Measurements from ENCODE around the gene KLK13.

The KLK13 gene

GRCh38 chr19:51091895-51092873 is 27.3 kb upstream of the KLK13 start:
- no peak for DNase-seq (ENCODE audit: low read depth in 2 of 2)

DNA sequence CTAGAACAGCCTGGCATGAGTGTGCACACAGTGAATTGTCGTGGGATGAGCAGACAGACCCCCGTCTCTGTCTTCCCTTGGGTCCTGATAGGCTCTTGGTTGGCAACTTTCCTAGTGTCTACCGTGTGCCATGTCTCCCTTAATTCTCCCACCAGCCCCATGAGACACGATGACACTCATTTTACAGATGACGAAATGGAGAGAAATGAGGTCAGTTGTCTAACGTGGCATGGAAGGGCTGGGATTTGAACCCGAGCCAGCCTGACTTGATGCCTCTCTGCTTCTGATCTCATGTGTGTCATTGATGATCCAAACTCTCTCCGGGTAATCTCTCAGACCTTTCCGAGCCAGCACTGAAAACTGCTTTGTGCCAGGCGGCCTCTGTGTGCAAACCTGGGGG is 26.2 kb upstream of the KLK13 start:
- no peak for DNase-seq (ENCODE audit: low read depth in 2 of 2)

DNA sequence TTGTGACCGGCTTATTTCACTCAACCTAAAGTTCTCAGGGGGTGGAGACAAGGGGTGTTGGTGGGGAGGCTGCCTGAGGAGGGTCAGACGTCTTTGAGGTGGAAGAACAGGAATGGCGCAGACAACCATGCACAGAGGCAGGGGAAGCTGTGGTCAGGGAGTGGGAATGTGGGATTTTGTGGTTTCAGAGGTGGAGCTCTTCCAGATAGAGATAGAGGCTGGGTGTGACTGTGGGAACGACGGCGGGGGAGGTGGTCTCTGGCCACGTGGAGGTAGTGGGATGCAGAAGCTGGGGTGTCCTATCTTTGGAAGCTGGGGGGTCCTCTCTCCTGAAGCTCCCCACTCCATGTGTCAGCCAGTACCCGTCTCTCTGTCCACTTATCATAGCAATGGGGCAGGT is 25.6 kb upstream of the KLK13 start:
- no peak for DNase-seq (ENCODE audit: low read depth in 2 of 2)

DNA sequence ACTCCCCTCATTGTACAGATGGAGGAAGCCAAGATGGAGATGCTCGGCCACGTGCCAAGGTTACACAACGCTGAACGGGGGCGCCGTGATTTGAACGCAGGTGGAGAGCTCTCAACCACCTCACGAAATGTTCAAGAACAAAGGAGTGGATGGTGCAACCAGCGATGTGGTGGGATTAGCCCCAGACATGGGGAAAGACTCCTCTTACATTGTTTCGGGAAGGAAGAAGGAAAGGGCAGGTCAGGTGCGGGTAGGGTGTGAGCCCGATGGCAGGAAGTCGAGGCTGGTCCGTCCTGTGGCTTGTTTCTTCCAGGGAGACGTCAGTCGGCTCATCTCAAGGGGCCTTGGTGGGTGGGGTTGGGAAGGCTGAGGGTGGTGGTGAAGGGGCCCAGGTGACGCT is 24.9 kb upstream of the KLK13 start:
- no peak for DNase-seq (ENCODE audit: low read depth in 2 of 2)

DNA sequence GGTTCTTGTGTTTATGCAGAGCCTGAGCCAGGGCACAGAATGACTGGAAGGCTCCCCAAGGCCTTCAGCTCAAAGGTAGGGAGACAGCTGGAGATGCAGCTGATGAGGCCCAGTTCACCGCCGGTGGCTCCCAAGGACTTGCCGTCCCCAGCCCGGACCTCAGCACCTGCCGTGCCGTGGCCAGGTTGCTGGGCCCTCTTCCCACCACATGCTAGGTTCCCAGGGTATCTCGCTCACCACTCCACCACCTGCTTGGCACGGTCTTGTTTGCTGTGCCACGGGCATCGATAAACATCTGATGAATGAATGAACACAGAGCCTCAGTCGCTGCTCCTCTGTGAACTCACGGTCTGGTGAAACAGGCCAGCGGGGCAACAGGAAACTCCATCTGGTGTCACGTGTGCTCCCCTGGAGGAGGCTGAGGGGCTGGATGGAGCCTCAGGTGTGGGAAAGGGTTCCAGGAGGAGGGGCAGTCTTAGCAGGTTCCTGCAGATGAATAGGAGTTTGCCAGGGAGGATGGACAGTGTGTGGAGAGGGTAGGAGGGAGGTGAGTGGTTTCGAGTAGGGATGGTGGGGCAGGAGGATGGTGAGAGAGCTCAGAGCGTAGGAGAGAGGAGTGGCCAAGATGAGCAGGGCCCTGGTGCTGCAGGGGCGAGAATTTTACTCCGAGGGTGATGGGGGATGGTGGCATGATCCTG is 21.4 kb upstream of the KLK13 start:
- no peak for DNase-seq (ENCODE audit: low read depth in 2 of 2)

GRCh38 chr19:51084505-51084904 is 19.6 kb upstream of the KLK13 start:
- DNase-seq (ENCODE audit: low read depth in 2 of 2) = no peak

- DNase-seq (ENCODE audit: low read depth in 2 of 2) = no peak
Observed at GRCh38 chr19:51083783-51084182, 18.9 kb upstream of the KLK13 start.

GRCh38 chr19:51083181-51083580 is 18.3 kb upstream of the KLK13 start:
- no peak for DNase-seq (ENCODE audit: low read depth in 2 of 2)

GRCh38 chr19:51082611-51083010 is 17.7 kb upstream of the KLK13 start, which contains the start of gene KLK14:
Gene KLK14 (minus strand): TSS chr19:51082887. CDS start chr19:51082614, 273 bp downstream.
- DNase-seq (ENCODE audit: low read depth in 2 of 2) = no peak

DNA sequence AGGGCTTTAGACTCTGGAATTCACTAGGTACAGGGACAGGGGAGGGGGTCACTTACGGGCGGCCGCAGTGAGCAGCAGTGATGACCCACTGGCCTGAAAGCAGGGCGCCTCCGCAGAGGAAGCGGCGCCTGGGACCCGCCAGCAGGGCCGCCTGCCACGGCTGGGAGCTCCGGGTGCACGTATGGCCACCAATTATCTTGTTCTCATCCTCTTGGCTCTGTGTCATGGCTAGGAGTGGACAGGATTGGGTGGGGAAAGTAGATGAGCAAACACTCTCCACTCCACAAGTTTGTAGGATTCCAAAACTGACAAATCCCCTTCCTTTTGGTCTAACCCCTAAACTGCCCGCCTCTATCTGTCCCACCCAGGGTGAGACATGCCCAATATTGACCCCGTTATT is 16.6 kb upstream of the KLK13 start:
- DNase-seq (ENCODE audit: low read depth in 2 of 2) = no peak

DNA sequence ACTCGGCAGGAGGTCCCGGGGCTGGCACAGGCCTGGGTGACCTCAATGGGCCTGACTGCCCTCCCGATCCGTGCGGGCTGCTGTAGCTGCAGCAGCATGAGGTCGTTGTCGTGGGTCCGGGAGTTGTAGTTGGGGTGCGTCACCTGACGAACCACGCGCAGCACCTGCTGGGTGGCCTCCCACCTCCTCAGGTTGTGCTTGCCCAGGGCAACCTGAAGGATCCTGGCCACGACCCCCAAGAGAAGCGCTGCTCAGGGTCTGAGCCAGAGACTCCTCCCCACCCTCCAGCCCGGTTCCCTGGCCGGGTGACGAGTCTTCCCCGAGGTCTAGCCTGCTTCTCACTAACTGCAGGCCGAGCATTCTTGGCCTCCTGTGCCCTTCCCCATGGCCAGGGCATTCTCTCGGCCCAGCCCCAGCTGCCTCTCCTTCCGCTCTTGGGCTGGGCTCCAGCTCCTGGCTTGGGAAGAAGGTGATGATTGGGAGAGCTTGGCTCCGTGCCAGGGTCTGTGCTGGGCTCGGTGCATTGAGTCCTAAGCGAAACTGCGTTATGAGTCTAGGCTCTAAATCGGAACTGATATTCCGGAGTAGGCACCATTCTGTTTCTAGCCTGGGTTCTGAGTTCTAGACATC is 14.7 kb upstream of the KLK13 start:
- no peak for DNase-seq (ENCODE audit: low read depth in 2 of 2)

DNA sequence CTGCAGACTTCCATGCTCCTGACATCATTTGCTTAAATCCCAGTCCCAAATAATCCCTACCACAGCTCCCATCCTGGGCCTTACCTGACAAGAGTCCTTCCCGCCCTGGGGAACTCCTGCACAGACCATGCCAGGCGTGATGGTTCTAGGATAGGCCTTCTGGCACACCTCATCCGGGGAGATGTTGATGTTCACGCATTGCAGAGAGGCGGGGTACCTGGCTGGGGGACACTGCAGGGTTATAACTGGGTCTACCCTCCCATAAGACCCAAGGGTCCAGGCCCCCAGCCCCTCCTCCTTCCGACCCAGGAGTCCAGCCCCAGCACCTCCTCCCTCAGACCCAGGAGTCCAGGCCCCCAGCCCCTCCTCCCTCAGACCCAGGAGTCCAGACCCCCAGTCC is 13.8 kb upstream of the KLK13 start:
- DNase-seq (ENCODE audit: low read depth in 2 of 2) = no peak

DNA sequence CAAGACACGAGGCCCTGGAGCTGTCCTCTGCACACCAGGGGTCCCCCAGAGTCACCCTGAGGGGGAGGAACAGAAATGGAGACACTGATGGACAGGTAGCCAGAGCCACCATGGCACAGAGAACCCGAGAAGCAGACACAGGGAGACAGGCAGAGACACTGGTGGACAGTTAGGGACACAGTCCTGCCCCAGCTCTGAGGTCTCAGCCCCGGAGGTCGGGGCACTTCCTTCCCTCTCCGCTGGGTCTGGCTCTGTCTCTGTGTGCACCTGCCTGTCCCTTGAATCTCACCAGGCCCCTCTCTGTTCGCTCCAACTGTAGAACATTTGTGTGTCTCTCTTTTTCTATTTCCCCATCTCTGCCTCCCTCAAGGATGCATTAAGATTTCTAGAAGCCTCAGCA is 13.2 kb upstream of the KLK13 start:
- no peak for DNase-seq (ENCODE audit: low read depth in 2 of 2)

DNA sequence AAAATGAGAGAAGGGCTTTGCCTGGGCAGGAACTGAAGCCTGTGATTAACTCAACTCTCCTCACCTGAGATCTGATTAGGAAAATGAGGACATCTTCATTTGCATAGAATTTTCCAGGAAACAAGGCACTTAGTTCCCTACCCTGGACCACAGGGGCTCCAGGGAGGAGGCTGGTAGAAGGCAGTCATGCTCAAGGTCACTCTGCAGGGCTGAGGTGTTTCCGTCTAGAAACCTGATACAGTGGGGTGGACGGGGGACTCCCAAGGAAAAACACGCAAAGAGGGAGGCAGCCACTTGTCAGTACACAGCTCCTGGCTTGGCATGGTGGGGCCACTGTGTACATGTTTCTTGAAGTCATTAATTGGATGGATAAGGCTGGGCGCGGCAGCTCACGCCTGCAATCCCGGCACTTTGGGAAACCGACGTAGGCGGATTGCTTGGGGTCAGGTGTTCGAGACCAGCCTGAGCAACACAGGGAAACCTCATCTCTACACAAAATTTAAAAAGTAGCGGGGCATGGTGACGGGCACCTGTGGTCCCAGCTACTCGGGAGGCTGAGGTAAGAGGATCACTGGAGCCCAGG is 11.8 kb upstream of the KLK13 start:
- no peak for DNase-seq (ENCODE audit: low read depth in 2 of 2)

DNA sequence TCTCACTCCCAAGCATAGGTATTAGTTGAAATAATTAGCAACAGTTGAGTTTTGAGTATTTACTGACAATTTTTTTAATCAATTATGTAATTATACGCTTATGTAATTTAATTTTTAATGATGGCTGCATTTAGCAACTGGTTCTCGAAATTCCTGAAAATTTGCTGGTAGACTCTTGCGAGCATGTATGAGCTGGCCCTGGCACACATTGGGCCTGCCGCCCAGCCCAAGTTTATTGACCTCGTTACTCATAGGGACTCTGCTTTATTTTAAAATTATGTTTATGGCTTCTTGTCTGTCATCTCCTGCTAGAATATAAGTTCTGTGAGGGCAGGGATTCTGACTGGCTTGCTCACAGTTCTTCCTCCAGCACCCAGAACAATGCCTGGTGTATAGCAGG is 11.1 kb upstream of the KLK13 start:
- DNase-seq (ENCODE audit: low read depth in 2 of 2) = no peak

- DNase-seq (ENCODE audit: low read depth in 2 of 2) = no peak
Observed at GRCh38 chr19:51071095-51071405, 6.2 kb upstream of the KLK13 start.

DNA sequence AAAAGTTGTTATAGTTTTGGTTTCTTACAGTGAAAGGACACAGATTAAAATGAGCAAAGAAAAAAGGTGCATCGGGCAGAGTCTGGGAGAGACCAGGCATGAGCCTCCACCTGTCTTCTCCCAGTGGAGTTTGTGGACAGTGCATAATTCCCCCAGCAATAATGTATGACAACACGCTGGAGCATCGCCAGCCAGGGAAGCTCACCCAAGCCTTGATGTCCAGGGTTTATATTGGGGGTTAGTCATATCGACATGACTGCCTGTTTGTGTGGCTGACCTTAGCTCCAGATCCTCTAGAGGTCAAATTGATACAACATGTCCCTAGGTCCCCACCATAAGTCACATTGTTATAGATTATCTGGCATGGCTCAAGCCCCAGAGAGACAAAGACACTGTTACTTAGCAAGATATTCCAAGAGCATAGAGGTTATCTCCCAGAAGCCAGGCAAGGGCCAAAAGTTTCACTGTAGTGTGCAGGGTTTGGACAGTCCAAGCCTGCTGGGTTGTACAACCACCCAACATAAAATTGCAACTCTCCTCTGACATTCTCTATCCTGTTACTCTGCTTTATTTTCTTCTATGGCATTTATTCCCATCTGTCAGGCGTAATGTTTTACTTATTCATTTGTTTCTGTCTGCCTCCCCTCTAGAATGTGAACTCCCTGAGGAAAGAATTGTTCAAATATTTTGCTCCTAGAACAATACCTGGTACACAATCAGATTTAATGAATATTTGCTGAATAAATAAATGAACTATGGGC is 5.6 kb upstream of the KLK13 start:
- DNase-seq (ENCODE audit: low read depth in 2 of 2) = no peak

DNA sequence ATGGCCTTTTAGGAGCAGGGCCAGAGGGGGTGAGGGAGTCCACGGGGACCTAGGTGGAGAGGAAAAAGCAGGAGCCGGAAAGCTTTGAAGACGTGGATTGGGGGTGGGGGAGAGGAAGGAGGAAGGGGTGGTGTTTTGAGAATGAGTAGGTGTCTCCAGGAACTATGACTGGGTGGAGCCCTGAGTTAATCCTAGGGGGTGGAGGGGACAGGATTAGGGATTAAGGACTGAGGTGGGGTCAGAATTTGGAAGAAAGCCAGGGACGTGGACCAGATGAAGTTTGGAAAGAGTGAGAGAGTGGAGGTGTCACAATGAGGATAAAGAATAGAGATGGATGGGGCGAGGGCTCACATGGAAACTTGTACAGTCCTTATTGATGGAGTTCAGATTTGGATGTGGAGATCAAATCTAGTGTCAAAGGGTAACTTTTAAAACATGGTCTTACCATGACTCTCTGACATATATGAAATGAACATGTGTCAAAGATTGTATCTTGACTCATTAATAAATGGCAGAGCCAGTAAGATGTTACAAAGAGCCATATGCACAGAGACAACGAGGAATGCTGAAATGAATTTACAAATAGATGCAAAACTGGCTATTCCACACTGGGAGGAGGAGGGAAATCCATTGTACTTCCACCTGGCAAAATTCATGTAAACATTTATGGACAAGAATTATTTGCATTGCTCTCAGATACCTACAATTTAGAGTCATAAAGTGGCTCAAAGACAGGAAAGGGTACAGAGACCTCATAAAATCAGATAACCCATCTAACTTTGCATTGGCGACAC is 1.7 kb upstream of the KLK13 start:
- no peak for DNase-seq (ENCODE audit: low read depth in 2 of 2)

DNA sequence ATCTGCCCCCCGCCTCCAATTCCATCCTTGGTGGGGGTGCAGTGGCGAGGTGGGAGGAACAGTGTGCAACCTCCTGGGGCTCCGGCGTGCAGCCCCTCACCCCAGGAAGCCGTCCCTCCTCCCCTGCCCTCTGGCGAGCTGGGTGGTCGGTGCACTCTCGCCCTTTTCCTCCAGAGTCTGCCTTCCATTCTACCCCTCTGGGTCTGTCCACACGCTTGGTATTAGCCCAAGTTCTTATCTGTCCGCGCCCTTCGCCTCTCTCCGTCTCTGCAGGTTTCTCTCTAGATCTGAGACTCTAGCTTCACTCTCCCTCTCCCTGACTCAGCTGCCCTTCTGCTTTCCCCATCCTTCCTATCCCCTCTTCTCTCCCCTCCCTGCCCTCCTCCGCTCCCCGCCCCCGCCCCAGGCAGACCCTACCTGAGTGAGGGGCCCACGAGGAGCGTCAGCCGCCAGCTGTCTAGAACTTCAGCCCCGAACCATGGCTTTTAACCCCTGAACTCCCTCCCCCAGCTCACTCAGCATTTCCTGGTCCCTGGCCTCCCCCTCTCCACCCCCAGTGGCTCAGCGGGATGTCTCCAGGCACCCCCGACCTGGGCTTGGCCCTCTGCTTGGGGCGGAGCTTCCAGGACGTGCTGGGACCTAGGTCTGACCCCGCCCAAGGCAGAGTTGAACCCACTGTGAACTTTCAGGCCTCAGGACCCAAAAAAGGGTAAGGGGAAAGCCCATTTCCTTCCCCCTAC is 499 bp upstream of the KLK13 start:
- no peak for DNase-seq (ENCODE audit: low read depth in 2 of 2)

- DNase-seq (ENCODE audit: low read depth in 2 of 2) = no peak
Observed at GRCh38 chr19:51063664-51064063, 1.2 kb downstream of the KLK13 start.

All from fibroblast of skin of left biceps (primary cell).